KMS-11 (cell line): Measurements from ENCODE around the gene VAX1.
A peak's percentile ranks its signal among the peaks of the same experiment; 100 is the strongest.

ENCODE experiments used
- H2AFZ ChIP-seq: fragments of 200-600 bp; sonication (generic); 2 replicates; pipeline ENCODE4 v1.6.1; 2016; ENCODE audit warnings: antibody characterized with exemption, mixed run types, low read depth
- H3K27ac ChIP-seq: fragments of 200-600 bp; sonication (generic); 2 replicates; pipeline ENCODE4 v1.6.1; 2016; ENCODE audit warnings: mild to moderate bottlenecking, mixed run types
- H3K27me3 ChIP-seq: fragments of 200-600 bp; sonication (generic); 2 replicates; pipeline ENCODE4 v1.6.1; 2017; ENCODE audit warnings: mild to moderate bottlenecking, low read depth, mixed run types, moderate library complexity; ENCODE audit not compliant: insufficient read depth
- H3K36me3 ChIP-seq: fragments of 200-600 bp; sonication (generic); 2 replicates; pipeline ENCODE4 v1.6.1; 2017; ENCODE audit warnings: mild to moderate bottlenecking, mixed run types; ENCODE audit not compliant: insufficient read depth
- H3K4me1 ChIP-seq: fragments of 200-600 bp; sonication (generic); 2 replicates; pipeline ENCODE4 v1.6.1; 2016; ENCODE audit warnings: mild to moderate bottlenecking, low read depth, mixed run types; ENCODE audit not compliant: poor library complexity, severe bottlenecking
- H3K4me2 ChIP-seq: fragments of 200-600 bp; sonication (generic); 2 replicates; pipeline ENCODE4 v1.7.0; 2016; ENCODE audit warnings: mild to moderate bottlenecking, mixed run types
- H3K4me3 ChIP-seq: fragments of 200-600 bp; sonication (generic); IDR thresholded peaks from 2 replicates; pipeline ENCODE4 v1.6.1; 2017; ENCODE audit warnings: low read depth, low read length, mixed read lengths; ENCODE audit not compliant: insufficient read depth
- H3K79me2 ChIP-seq: fragments of 200-600 bp; sonication (generic); 2 replicates; pipeline ENCODE4 v1.6.1; 2016; ENCODE audit warnings: low read depth, mixed run types; ENCODE audit not compliant: insufficient read depth
- H3K9ac ChIP-seq: fragments of 200-600 bp; sonication (generic); 2 replicates; pipeline ENCODE4 v1.6.1; 2016; ENCODE audit warnings: mild to moderate bottlenecking, mixed run types
- H4K20me1 ChIP-seq: fragments of 200-600 bp; sonication (generic); 2 replicates; pipeline ENCODE4 v1.6.1; 2016; ENCODE audit warnings: mild to moderate bottlenecking, mixed run types; ENCODE audit not compliant: insufficient read depth
- TF ChIP-seq, protein P1 (sequence below): fragments of 200-600 bp; sonication (generic); conservative IDR thresholded peaks from 2 replicates; pipeline ENCODE4 v1.6.1; 2017; ENCODE audit warnings: low read depth, mild to moderate bottlenecking, antibody characterized with exemption, low read length, moderate library complexity, mixed read lengths

VAX1 gene

DNA sequence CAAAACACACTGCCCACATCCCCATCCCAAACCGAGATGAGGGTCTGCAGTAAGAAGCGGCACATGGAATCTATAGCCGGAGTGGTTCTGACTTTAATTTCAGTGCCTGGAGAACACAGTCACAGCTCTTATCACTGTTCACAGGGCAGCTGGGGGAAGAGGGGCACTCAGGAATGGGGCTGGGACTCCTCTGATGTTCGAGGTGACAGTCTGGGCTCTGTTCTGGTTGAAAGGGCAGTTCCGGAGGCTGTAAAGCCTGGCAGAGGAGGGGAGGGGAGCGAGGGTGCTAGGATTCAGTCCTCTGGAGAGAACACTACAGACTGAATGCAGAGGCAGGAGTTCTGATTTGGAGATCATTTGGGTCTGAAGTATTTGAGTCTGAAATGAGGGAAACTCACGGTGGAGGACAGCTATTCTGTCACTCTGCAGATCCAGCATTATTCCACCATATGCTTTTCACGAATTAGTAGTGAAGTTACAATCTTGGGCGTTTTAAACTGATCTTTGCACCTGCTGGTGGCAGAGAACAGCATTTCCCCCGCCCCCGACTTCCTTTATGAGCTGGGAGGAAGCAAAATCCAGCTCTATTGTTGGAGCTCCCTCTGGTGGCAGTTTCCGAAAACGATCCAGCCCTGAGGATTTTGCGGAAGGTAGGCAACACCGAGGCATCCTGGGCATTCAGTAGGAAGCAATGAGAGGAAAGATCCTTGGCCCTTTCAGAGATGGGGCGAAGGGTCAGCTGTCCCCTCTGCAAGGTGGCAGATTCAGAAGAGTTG is 36.6 kb upstream of the VAX1 start:
- no peaks in the 10 kb centered on the region for H3K27me3 ChIP-seq

DNA sequence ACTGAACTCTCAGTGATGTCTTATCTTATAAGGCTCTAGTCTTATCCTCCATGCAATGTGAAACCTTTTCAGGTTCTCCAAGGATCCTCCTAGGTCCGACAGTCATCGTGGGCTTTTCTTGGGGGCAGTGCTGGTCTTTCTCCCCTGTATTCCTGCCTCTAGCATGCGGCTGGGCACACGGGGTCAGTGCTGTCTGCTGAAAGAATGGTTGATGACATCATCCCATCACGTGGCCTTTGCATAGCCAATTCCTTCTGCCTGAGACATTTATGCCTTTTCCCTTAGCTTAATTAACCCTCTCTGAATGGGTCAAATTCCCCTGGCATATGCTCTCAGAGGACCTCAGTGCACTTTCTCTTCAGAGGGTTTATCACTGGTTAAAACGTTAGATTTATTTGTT is 32.2 kb upstream of the VAX1 start:
- H3K4me3 ChIP-seq: no peak overlapping the region
- no peak overlapping the region for H2AFZ ChIP-seq
- H3K9ac ChIP-seq: no peak overlapping the region
- H3K79me2 ChIP-seq: no peaks in the 10 kb centered on the region
- H3K27ac ChIP-seq: no peak overlapping the region
- H3K27me3 ChIP-seq: no peaks in the 10 kb centered on the region
- no peaks in the 10 kb centered on the region for H4K20me1 ChIP-seq
- H3K4me2 ChIP-seq: no peak overlapping the region
- no peaks in the 10 kb centered on the region for H3K36me3 ChIP-seq
- TF ChIP-seq, protein P1, sequence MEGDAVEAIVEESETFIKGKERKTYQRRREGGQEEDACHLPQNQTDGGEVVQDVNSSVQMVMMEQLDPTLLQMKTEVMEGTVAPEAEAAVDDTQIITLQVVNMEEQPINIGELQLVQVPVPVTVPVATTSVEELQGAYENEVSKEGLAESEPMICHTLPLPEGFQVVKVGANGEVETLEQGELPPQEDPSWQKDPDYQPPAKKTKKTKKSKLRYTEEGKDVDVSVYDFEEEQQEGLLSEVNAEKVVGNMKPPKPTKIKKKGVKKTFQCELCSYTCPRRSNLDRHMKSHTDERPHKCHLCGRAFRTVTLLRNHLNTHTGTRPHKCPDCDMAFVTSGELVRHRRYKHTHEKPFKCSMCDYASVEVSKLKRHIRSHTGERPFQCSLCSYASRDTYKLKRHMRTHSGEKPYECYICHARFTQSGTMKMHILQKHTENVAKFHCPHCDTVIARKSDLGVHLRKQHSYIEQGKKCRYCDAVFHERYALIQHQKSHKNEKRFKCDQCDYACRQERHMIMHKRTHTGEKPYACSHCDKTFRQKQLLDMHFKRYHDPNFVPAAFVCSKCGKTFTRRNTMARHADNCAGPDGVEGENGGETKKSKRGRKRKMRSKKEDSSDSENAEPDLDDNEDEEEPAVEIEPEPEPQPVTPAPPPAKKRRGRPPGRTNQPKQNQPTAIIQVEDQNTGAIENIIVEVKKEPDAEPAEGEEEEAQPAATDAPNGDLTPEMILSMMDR: no peak
- peaks cover 7% of the 10 kb centered on the region for H3K4me1 ChIP-seq

More for the DNA sequence above, 36.6 kb upstream of the VAX1 start:
- no peak overlapping the region for H3K27ac ChIP-seq
- H3K4me1 ChIP-seq: peaks cover 7% of the 10 kb centered on the region
- TF ChIP-seq, protein P1: peak; percentile 86
- H3K36me3 ChIP-seq: no peaks in the 10 kb centered on the region
- no peak overlapping the region for H3K4me3 ChIP-seq
- peak overlapping the region; percentile 80; the same call in 1 of the 2 replicates for H3K4me2 ChIP-seq
- no peaks in the 10 kb centered on the region for H3K79me2 ChIP-seq
- peak overlapping the region; percentile 66; the same call in 1 of the 2 replicates for H3K9ac ChIP-seq
- no peaks in the 10 kb centered on the region for H4K20me1 ChIP-seq
- H2AFZ ChIP-seq: peak overlapping the region; percentile 99

DNA sequence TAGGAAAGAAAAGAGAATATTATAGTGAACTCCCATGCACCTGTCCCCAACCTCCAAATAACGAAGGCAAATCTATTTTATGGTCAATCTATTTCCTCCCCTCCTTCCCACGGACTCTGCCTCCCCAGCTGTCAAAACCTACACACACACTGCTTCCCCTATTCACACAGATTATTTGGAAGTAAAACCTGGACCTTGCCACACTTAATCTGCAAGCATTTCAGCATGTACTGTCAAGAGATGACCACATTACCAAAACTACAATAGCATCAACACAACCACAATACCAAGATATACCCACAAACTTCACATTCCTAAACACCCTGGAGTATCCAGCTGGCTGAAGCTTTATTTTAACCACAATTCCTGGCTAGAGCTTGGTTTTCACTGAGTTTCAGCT is 31.4 kb upstream of the VAX1 start:
- peaks cover 4% of the 10 kb centered on the region for H3K4me1 ChIP-seq
- no peaks in the 10 kb centered on the region for H3K27me3 ChIP-seq
- no peaks in the 10 kb centered on the region for H3K79me2 ChIP-seq
- H2AFZ ChIP-seq: no peak overlapping the region
- no peaks in the 10 kb centered on the region for H4K20me1 ChIP-seq
- TF ChIP-seq, protein P1: no peak
- no peak overlapping the region for H3K9ac ChIP-seq
- H3K36me3 ChIP-seq: no peaks in the 10 kb centered on the region
- H3K27ac ChIP-seq: no peak overlapping the region
- no peak overlapping the region for H3K4me2 ChIP-seq
- H3K4me3 ChIP-seq: no peak overlapping the region

DNA sequence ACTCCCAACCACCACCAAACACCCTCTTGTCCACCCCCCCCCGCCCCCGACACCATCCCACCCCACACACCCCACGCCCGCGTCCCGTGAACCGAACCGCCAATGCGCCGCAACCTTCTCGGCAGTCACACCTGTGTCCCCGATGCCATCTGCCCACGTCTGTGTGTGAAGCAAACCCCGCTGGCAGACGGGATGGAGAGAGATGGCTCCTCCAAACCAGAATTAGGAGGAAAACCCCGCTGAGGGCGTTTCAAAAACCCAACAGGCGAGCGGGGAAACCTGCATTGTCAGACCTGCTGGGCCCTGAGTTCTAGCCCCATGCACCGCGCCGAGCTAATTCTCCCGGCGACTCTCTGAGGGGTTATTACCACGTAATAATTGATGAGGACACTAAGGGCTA is 30.7 kb upstream of the VAX1 start:
- TF ChIP-seq, protein P1: no peak
- Histone ChIP-seq H3K4me3 (no peak overlapping the region), H3K36me3 (no peaks in the 10 kb centered on the region), H3K4me1 (no peaks in the 10 kb centered on the region), H2AFZ (no peak overlapping the region), H4K20me1 (no peaks in the 10 kb centered on the region), H3K27me3 (no peaks in the 10 kb centered on the region), H3K79me2 (no peaks in the 10 kb centered on the region), H3K9ac (no peak overlapping the region), H3K4me2 (no peak overlapping the region), H3K27ac (no peak overlapping the region)
